ENCODE measurements around the gene DOHH.

DNA sequence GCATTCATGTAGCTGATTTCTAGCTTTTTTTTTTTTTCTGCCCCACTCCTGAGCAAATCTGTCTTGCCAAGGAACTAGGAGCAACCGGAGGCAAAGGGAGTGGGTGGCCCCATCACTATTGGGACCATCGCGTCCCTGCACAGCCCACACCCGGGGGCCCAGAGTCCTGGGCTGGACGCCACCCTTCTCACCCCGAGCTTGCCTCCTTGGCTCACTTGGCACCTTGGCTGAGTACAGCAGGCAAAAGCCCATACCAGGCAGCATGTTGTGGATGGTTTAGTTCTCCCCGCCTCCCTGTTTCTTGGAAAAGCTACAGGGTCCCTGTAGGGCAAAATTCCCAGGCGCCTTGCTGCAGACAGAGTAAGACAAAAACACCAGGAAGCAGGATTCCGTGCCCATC lies 33.8 kb downstream of the DOHH start:
- TF ChIP-seq GATA2 (IDR thresholded peaks at IDR 0.05; ENCODE audit: low read depth, low read length) (no peak), GATA3 (IDR thresholded peaks at IDR 0.05; ENCODE audit: low read depth, low read length) (no peak)

Data from SH-SY5Y (cell line).